GM18907 (cell line): Measurements from ENCODE around the gene CBLN2.

Source experiments
- ATAC-seq: cut with Tn5 transposase; IDR thresholded peaks from one replicate; pipeline ENCODE4 v1.9.1; 2021; ENCODE audit warnings: mild to moderate bottlenecking, moderate library complexity; ENCODE audit not compliant: unreplicated experiment

CBLN2 gene

GRCh38 chr18:72544092-72544886, at the start of gene CBLN2:
Gene CBLN2, minus strand, starts transcription at chr18:72544342. Its CDS starts 2,182 bp downstream, at chr18:72542160.
- peak; percentile 92 for ATAC-seq

- ATAC-seq: no peak
These were observed 44.2 kb upstream of the CBLN2 start for GRCh38 chr18:72588360-72588759.

GRCh38 chr18:72584787-72585186, 40.6 kb upstream of the CBLN2 start:
- ATAC-seq: no peak

GRCh38 chr18:72581976-72582375, 37.8 kb upstream of the CBLN2 start:
- ATAC-seq: no peak

GRCh38 chr18:72572896-72573295, 28.8 kb upstream of the CBLN2 start:
- no peak for ATAC-seq

- ATAC-seq: no peak
These were observed 22.1 kb upstream of the CBLN2 start for GRCh38 chr18:72566290-72566689.

GRCh38 chr18:72555968-72556367, 11.8 kb upstream of the CBLN2 start:
- ATAC-seq: no peak

GRCh38 chr18:72555101-72555500, 11.0 kb upstream of the CBLN2 start:
- no peak for ATAC-seq

- no peak for ATAC-seq
These were observed 636 bp downstream of the CBLN2 start for GRCh38 chr18:72543357-72544055.

- ATAC-seq: no peak
These were observed 1.2 kb downstream of the CBLN2 start for GRCh38 chr18:72542984-72543356.

GRCh38 chr18:72542342-72542741, 1.8 kb downstream of the CBLN2 start:
- no peak for ATAC-seq

GRCh38 chr18:72541871-72542332, 2.2 kb downstream of the CBLN2 start:
- no peak for ATAC-seq

- ATAC-seq: no peak
These were observed 4.2 kb downstream of the CBLN2 start for GRCh38 chr18:72539901-72540300.

- no peak for ATAC-seq
These were observed 13.5 kb downstream of the CBLN2 start for GRCh38 chr18:72530622-72531021.

GRCh38 chr18:72504866-72505265, 39.3 kb downstream of the CBLN2 start:
- ATAC-seq: no peak

GRCh38 chr18:72502671-72503431, 41.3 kb downstream of the CBLN2 start:
- ATAC-seq: no peak

- no peak for ATAC-seq
These were observed 51.6 kb downstream of the CBLN2 start for GRCh38 chr18:72492497-72492896.
